ENCODE results near the gene SNED1. TPM values are rescaled to one million over a fixed set of nuclear protein-coding genes. Genes with fewer than 3 reads are reported as not detected.

SNED1 gene
- total RNA-seq, 1 experiment from 2014 or later, result not detected

DNA sequence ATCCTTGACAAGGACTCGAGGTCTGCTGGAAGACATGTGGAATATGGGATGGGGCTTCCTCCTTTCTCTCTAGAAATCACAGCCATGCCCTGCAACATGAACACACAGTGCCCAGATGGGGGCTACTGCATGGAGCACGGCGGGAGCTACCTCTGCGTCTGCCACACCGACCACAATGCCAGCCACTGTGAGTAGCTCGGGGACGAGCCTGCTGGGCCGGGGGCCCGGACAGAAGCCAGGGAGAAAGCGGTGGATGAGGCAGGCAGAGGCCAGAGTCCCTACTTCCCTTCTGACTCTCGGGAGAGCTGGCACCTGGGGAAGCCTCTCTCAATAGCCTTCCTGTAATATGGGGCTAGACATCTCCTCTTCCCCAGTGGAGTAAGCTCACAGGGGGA is 50.5 kb downstream of the SNED1 start:
- ChIA-PET CTCF (no interaction called here), POLR2A (no interaction called here)
- intact Hi-C loops (cut with micrococcal nuclease; ENCODE audit: unreplicated experiment), result no loop called here
- Histone ChIP-seq H3K4me1 (no peaks in the 10 kb centered on the region), H3K4me3 (ENCODE audit: low read depth, low read length) (no peak overlapping the region), H3K9me3 (no peaks in the 10 kb centered on the region), H3K36me3 (ENCODE audit: control insufficient read depth, insufficient read depth, low read length) (no peaks in the 10 kb centered on the region), H3K27me3 (replicated peaks; ENCODE audit: control insufficient read depth, insufficient read depth, low read length) (no peaks in the 10 kb centered on the region)
- DNase-seq, result no peak
- TF ChIP-seq, protein P1, sequence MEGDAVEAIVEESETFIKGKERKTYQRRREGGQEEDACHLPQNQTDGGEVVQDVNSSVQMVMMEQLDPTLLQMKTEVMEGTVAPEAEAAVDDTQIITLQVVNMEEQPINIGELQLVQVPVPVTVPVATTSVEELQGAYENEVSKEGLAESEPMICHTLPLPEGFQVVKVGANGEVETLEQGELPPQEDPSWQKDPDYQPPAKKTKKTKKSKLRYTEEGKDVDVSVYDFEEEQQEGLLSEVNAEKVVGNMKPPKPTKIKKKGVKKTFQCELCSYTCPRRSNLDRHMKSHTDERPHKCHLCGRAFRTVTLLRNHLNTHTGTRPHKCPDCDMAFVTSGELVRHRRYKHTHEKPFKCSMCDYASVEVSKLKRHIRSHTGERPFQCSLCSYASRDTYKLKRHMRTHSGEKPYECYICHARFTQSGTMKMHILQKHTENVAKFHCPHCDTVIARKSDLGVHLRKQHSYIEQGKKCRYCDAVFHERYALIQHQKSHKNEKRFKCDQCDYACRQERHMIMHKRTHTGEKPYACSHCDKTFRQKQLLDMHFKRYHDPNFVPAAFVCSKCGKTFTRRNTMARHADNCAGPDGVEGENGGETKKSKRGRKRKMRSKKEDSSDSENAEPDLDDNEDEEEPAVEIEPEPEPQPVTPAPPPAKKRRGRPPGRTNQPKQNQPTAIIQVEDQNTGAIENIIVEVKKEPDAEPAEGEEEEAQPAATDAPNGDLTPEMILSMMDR (IDR thresholded peaks at IDR 0.05; ENCODE audit: insufficient read depth in 1 of 2, low read depth in 1 of 2, low read length in 1 of 2, severe bottlenecking in 1 of 2, unreplicated experiment in 1 of 2), result no peak
- H3K27ac Mint-ChIP-seq (ENCODE audit: unreplicated experiment), result no peak overlapping the region
- no peak overlapping the region for H3K4me3 Mint-ChIP-seq (ENCODE audit: unreplicated experiment)
- H3K4me1 Mint-ChIP-seq (ENCODE audit: low read depth, unreplicated experiment), result no peaks in the 10 kb centered on the region
- no peaks in the 10 kb centered on the region for H3K36me3 Mint-ChIP-seq (ENCODE audit: insufficient read depth, unreplicated experiment)
- BruUV-seq (replicated peaks), result no TSS peak
- peaks cover under 1% of the 10 kb centered on the region for H3K27me3 Mint-ChIP-seq (ENCODE audit: insufficient read depth, unreplicated experiment)
- H3K9me3 Mint-ChIP-seq (ENCODE audit: unreplicated experiment), result no peaks in the 10 kb centered on the region

DNA sequence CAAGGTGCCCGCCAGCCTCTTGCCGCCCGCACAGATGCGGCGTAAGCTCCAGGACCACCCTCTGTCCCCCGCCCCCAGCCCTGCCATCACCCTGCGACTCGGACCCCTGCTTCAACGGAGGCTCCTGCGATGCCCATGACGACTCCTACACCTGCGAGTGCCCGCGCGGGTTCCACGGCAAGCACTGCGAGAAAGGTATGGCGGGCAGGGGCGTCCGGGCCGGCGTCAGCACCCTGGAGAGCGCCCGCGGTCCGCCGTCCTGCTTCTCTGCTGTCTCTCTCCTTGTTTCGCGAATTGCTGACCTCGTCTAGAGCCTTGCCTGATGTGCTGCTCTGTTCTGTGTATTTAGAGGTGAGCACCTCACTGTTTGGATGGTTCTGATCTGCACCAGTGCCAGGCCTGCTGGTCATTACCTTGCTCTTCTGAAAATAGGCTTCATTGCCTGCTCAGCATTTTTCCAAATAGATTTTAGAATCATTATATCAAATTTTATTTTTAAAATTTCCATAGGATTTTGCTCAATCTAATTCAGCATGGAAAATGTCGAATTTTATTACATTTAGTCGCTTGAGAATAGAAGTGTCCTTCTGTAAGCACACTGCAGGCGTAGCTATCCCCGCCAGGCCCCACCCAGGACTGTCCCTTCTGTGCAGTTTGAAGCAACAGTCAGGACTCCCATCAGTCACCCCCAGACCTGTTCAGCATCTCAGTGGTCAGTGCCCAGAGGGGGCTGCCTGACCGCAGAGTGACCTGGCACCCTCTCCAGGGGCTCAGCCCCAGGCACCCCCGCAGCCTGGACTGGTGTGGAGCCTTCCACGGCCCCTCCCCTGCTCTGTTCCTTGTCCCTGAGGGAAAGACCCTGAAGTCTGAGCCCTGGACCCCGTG is 51.6 kb downstream of the SNED1 start:
- Histone ChIP-seq H3K4me3 (ENCODE audit: low read depth, low read length) (no peak overlapping the region), H3K36me3 (ENCODE audit: control insufficient read depth, insufficient read depth, low read length) (no peaks in the 10 kb centered on the region), H3K9me3 (no peaks in the 10 kb centered on the region), H3K27me3 (replicated peaks; ENCODE audit: control insufficient read depth, insufficient read depth, low read length) (no peaks in the 10 kb centered on the region), H3K4me1 (no peaks in the 10 kb centered on the region)
- CTCF ChIA-PET, result no interaction called here
- no peaks in the 10 kb centered on the region for H3K36me3 Mint-ChIP-seq (ENCODE audit: insufficient read depth, unreplicated experiment)
- H3K4me3 Mint-ChIP-seq (ENCODE audit: unreplicated experiment), result no peak overlapping the region
- POLR2A ChIA-PET, result no interaction called here
- no TSS peak for BruUV-seq (replicated peaks)
- H3K27ac Mint-ChIP-seq (ENCODE audit: unreplicated experiment), result no peak overlapping the region
- TF ChIP-seq, protein P1 (IDR thresholded peaks at IDR 0.05; ENCODE audit: insufficient read depth in 1 of 2, low read depth in 1 of 2, low read length in 1 of 2, severe bottlenecking in 1 of 2, unreplicated experiment in 1 of 2), result no peak
- intact Hi-C loops (cut with micrococcal nuclease; ENCODE audit: unreplicated experiment), result no loop called here
- peak in 1 of 2 experiments; percentile 26 for DNase-seq
- H3K4me1 Mint-ChIP-seq (ENCODE audit: low read depth, unreplicated experiment), result no peaks in the 10 kb centered on the region
- H3K9me3 Mint-ChIP-seq (ENCODE audit: unreplicated experiment), result no peaks in the 10 kb centered on the region
- no peaks in the 10 kb centered on the region for H3K27me3 Mint-ChIP-seq (ENCODE audit: insufficient read depth, unreplicated experiment)

DNA sequence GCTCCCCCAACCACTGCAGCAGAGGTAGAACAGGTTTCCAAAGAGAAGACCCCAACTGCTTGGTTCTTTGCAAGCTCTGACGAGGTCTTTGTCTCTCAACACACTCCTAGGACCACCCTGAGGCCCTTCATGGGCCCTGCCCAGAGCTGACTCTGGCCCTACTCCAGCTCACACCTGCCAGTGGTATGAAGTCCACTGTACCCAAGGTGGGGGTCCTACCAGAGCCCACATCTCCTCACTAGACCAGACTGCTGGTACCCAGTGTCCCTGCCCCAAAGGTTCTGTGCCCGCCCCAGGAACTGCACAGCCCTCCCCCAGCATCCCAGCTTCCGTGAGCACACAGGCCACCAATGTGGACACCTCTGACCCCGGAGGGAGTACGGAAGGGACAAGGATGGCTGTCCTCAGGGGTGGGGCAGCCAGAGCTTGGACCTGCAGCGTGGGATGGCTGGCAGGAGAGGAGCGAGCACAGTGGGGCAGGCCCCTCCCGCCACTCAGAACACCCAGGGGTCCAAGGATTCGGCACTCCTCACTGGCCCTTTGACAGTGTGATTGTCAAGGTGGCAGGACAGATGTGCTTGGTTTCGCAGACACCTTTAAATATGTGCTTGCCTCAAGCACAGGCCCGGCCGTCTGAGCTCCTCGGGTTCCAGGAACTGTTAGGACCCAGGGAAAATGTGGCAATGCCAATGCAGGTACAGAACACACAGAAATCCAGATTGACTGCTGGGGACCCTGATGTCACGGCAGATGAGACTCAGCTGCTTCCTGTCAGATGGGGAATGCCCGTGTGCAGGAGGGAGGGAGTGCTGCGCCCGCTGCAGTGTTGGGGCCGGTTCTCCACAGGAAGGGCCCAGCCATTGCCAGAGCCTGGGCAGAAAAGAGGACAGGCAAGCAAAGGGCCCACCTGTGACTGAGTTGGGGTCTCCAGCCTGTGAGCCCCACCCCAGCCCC is 52.5 kb downstream of the SNED1 start:
- no peaks in the 10 kb centered on the region for H3K4me1 Mint-ChIP-seq (ENCODE audit: low read depth, unreplicated experiment)
- TF ChIP-seq, protein P1 (IDR thresholded peaks at IDR 0.05; ENCODE audit: insufficient read depth in 1 of 2, low read depth in 1 of 2, low read length in 1 of 2, severe bottlenecking in 1 of 2, unreplicated experiment in 1 of 2), result no peak
- Histone ChIP-seq H3K36me3 (ENCODE audit: control insufficient read depth, insufficient read depth, low read length) (no peaks in the 10 kb centered on the region), H3K27me3 (replicated peaks; ENCODE audit: control insufficient read depth, insufficient read depth, low read length) (no peaks in the 10 kb centered on the region), H3K4me1 (no peaks in the 10 kb centered on the region), H3K9me3 (no peaks in the 10 kb centered on the region), H3K4me3 (ENCODE audit: low read depth, low read length) (no peak overlapping the region)
- H3K4me3 Mint-ChIP-seq (ENCODE audit: unreplicated experiment), result no peak overlapping the region
- intact Hi-C loops (cut with micrococcal nuclease; ENCODE audit: unreplicated experiment), result no loop called here
- H3K9me3 Mint-ChIP-seq (ENCODE audit: unreplicated experiment), result no peaks in the 10 kb centered on the region
- DNase-seq, result no peak
- no peak overlapping the region for H3K27ac Mint-ChIP-seq (ENCODE audit: unreplicated experiment)
- BruUV-seq (replicated peaks), result no TSS peak
- ChIA-PET CTCF (no interaction called here), POLR2A (no interaction called here)
- peaks cover 1% of the 10 kb centered on the region for H3K27me3 Mint-ChIP-seq (ENCODE audit: insufficient read depth, unreplicated experiment)
- no peaks in the 10 kb centered on the region for H3K36me3 Mint-ChIP-seq (ENCODE audit: insufficient read depth, unreplicated experiment)
